HUDEP-2 (cell line): ENCODE data around the gene ERG.

Experiments used
- DNase-seq, 76 experiments: peaks; one replicate each; lab custom pipeline; 2025; ENCODE audit not compliant: unreplicated experiment in 76 of 76; lab: John Stamatoyannopoulos, UW

Gene ERG

DNA sequence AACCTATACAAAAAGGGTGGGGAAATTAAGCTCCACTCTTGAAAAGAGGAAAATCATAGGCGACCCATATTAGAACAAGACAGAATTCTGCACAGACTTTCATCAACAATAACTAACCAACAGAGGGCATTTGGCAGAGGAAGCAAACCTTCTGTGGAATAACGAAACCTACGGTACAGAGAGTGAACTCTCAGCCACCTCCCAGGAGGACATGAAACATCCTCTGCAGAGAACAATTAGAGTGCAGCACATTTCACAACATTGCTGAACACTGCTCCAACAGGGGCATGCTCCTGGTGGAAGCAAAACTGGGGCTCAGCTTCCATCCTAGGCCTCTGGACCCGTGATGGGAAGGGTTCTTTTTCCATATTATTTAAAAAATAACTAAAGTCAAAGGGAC, 130.6 kb downstream of the ERG start:
- no peak for DNase-seq

GRCh38 chr21:38365521-38365920, 132.8 kb downstream of the ERG start:
- DNase-seq: no peak

- no peak for DNase-seq
These were observed 134.6 kb downstream of the ERG start for GRCh38 chr21:38363693-38364092.

DNA sequence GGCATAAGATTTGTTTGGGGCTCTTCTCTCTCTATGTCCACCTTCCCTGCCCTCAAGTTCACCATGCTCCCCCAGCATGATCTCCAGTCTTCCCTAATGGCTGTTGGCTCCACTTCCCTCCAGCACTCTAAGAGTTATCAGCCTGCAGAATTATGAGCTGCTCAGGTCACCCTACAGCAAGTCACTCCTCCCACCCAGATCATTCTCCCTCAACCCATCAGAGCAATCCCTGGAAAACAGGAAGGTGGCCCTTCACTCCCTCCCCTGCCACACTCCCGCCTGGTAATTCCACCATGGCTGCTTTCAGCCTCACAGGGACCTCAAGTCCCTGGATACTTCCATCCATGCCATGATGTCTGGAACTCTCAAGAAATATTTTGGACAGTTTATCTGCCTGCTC, 137.0 kb downstream of the ERG start:
- no peak for DNase-seq

- no peak for DNase-seq
These were observed 138.4 kb downstream of the ERG start for GRCh38 chr21:38359835-38360234.

- no peak for DNase-seq
These were observed 139.2 kb downstream of the ERG start for GRCh38 chr21:38359090-38359489.

GRCh38 chr21:38358666-38359065, 139.6 kb downstream of the ERG start:
- no peak for DNase-seq

DNA sequence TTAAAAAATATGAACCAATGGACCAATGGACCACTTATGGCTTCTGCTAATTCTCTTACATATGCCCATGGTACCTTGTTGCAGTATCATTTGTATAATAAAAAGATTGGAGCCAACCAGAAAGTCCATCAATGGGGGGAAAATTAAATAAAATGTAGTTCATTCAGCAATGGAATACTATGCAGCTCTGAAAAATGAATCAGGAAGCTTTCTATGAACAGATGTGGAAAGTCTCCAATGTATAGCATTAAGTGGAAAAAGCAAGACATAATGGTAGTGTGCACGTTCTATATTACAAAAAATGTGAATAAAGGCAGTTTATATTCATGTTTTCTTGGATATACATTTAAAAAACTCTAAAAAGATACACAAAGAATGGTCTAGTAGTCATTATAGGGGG, 140.2 kb downstream of the ERG start:
- DNase-seq: no peak

DNA sequence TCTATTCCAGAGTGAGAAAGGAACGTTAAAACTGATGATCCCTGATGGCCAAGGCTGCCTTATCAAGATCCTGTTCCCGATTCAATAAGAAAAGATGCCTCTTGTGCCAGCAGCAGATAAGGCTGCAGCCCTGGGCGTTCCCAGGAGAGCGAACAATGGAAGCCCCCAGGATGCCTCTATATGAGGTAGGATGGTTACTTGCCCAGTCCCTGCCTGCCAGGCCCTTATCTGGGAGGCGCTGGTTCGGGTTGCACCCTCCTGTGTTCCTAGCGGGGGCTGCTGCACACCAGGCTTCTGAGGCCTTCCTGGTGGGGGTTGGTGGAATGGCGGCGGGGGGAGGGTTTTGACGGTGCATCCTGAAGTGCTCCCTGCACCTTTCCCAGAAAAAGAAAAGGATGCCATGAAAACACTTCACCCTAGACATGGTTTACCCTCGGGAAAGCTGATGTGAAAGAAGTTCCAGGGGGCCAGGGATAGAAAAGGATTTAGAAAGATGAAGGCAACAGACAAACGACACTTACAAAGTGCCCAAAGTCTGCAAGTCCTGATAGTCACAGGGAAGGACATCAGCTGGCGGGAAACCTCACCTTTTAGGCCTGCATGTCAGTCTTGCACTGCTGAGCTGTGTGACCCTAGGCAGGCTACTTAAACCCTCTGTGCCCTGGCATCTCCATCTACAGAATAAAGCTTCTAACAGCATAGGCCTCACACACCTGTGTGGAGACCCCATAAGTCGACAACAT, 141.2 kb downstream of the ERG start:
- DNase-seq: peak in 65 of 76 experiments; percentile 20 to 82 (median 50)

DNA sequence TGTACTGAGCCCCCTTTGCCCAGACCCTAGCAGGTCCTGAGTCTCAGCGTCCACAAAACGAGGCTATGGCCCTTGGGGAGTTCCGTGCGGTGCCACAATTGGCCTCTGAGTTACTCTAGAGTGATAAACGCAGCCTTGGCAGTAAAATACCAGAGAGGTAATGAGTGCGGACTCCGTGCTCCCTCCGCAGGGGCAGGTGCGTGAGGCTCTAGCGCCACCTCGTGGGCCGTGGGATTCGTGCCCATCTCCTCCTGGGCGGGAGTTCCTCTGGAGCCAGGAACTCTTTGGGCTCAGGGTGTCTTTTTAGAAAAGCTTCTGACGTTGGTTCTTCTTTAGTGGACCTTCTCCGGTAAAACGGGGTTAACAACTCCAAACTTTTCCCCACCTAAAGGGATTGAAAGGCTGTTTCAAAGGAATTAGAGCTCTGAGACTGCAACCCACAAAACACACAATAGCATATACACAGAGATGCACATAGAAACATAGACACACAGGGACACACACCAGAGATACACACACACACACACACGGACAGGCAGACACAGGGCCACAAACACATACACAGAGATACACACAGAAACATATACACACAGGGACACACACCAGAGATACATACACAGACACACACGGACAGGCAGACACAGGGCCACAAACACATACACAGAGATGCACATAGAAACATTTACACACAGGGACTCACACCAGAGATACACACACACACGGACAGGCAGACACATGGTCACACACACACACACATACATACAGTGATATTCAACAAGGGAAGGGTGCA, 142.1 kb downstream of the ERG start:
- peak in 74 of 76 experiments; percentile 22 to 91 (median 77) for DNase-seq

- DNase-seq: peak in 1 of 76 experiments; percentile 66
These were observed 142.9 kb downstream of the ERG start for GRCh38 chr21:38355353-38355752.

- DNase-seq: peak in 12 of 76 experiments; percentile 8 to 55 (median 17)
These were observed 143.5 kb downstream of the ERG start for GRCh38 chr21:38354746-38355145.

DNA sequence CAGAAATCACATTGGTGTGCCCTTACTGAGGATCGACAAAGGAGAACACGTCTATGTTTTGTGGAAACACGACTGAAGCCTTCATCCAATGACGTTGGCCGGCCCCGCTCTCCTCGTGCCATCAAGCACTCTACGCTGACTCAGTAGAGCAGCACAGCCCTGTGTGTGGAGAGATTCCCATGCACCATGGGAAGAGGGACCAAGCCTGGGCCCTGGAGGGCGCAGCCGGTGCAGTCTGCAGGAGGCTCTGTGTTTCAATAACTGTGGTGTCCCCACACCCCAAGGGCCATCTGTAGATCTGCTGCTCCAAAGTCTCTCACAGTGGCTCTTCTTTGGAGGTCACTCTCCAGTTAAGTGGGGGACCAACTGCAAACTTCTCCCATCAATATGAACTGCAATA, 144.0 kb downstream of the ERG start:
- DNase-seq: no peak

GRCh38 chr21:38352536-38353219, 145.6 kb downstream of the ERG start:
- peak in 42 of 76 experiments; percentile 2 to 74 (median 30) for DNase-seq

DNA sequence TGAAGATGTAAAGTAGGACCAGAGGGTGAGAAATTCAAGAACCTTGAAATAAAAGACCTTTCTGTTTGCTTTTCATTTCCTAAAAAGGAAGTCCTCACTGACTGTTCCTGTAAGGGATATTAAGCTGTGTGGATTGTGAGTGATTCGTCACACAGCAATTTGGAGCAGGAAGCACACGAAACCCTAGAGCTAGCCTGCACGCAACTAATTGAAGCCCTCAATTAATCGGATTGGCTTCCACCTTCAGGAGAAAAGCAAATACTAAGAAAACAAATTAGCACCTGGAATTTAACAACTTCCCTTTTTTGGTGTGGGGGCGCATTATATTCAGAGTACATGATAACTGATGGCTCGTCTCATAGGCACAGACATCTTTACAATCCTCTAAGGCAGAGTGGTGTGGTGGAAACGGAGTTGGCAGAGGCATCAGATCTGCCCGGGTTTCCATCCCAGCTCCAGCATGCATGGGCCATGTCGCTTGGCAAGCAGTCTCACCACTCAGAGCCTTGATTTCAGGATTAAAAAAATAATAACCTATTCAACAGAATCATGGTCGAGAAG, 146.2 kb downstream of the ERG start:
- DNase-seq: no peak

DNA sequence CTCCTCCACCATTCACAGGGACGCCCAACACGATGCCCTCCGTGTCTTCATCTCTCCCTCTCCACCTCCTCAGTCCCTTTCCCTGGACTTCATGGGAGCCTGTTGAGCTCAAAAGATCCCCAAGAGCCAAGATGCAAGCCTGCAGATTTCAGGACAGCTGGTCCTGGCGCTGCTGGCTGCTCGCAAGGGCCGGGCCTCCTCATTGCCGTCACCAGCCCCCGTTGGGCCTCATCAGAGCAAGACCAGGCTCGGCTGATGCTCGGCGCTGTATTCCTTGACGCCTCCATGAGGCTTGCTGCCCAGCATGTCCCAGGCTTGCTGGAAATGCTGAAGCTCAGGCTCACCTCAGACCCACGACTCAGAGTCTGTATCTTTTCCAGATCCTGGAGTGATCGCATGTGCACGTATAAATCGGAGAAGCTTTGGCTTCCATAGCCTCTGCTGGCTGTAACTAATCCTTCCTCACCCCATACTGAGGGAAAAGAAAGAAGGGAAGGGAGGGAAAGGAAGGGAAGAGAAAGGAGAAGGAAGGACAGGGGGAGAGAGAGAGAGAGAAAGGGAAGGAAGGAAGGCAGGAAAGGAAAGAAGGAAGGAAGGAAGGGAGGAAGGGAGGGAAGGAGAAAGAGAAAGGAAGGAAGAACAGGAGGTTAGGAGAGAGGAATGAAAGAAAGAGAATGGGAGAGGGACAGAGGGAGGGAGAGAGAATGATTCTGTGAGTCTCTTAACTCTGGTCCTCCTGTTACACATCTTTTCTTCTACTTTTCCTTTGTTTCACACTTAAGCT, 146.9 kb downstream of the ERG start:
- no peak for DNase-seq

DNA sequence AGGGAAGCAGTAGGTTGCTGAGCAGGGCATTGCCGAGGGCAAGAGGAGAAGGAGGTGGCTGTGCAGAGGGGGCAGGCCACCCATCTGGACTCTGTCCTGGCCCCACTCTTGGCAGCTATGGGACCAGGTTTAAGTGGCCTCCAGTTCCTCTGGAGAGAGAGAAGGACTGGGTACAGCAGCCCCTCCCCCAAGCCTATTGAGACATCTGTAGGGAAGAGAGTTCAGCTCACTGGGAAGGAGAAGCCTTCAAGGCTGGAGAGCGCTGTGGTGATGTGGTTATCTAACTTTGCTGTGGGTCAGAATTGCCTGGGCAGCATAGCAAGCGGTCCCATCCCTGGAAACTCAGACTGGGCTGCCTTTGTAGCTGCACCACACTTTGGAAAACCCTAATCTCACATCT, 147.6 kb downstream of the ERG start:
- DNase-seq: no peak

GRCh38 chr21:38349977-38350376, 148.3 kb downstream of the ERG start:
- DNase-seq: no peak

DNA sequence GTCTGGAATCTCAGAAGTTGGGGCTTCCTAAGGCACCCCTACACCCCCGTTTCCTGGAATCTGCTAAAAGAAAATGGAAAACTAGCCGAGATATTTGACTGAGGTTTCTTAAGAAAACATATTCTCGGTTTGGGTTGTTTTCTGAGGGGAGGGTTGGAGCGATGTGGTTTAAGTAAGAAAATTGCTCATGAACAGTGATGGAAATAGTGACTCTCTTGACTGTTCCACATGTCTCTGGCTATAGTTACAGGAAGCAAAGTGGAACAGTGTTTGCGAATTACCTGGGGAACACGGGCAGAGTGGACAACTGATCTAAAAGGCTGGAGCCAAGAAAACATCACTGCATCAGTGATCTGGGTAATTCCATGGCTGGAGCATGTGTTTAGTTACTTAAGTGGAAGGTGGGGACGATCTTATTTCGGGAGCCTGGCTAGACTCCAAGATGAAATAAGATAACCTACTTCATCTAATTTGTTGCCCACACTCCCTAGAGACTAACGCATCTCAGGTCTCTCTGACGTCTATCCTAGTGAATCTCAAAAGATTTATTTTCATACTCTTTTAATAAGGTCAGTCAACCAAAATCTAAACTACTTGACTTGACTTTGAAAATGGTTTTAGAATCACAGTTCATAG, 149.0 kb downstream of the ERG start:
- DNase-seq: no peak

GRCh38 chr21:38346286-38346685, 152.0 kb downstream of the ERG start:
- DNase-seq: no peak
